GM04503 (cell line): ENCODE results near the gene PRR33.

Experiments
- DNase-seq: peaks from one replicate; pipeline ENCODE4 v3.0.0-alpha.2; 2012; ENCODE audit warnings: low read depth

Gene PRR33

DNA sequence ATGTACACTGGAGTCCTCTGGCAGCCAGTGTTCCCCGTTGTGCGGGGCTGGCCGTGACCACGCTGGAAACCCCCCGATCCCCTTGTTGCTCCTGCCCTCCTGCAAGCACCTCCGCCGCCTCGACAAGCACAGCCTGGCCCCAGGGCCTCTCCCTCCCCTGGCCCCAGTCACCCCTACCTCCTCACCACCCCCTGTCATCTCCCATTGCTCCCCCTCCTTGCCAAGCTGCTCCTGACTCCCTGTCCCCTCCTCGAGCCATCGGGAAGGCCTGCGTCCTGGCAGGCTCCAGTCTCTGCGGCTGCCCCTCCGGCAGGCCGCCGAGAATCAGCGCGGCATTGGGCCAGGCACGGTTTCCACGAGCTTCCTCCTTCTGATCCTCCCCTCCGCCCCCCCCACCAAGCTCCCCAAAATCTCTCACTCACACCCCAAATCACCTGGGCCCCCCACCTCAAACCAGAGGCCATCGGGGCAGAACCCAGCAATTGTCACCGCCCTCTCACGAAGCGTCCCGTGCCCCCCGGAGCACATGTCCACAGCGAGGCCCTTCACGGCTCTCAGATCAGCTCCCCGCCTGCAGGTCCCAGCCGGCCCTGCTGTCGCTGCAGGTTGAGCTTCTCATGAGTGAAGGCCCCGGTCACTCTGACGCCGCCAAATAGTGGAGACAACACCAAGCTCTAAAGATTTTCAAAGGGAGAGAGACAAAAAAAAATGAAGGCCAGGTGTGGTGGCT, 44.5 kb downstream of the PRR33 start:
- no peak for DNase-seq

DNA sequence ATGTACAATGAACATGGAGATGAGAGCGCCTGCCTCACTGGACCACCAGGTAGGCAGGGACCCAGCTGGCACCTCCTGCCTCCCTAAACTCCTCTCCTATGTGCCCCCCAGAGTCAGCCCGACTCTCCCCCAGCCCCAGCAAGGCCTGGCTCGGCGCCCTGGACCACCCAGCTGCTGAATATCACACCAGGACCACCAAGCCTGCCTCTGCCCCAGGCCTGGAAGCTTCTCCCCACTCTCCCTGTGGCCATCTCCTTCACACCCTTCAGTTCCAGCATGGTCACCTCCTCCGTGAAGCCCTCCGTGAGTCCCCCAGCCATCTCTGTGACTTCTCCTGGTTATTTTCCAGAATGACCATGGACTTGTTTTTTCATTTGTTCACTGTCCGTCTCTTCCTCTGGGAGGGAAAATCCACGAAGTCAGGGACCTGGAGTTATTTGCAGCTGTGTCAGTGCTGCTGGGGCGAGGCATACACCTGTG, 45.2 kb downstream of the PRR33 start:
- no peak for DNase-seq

DNA sequence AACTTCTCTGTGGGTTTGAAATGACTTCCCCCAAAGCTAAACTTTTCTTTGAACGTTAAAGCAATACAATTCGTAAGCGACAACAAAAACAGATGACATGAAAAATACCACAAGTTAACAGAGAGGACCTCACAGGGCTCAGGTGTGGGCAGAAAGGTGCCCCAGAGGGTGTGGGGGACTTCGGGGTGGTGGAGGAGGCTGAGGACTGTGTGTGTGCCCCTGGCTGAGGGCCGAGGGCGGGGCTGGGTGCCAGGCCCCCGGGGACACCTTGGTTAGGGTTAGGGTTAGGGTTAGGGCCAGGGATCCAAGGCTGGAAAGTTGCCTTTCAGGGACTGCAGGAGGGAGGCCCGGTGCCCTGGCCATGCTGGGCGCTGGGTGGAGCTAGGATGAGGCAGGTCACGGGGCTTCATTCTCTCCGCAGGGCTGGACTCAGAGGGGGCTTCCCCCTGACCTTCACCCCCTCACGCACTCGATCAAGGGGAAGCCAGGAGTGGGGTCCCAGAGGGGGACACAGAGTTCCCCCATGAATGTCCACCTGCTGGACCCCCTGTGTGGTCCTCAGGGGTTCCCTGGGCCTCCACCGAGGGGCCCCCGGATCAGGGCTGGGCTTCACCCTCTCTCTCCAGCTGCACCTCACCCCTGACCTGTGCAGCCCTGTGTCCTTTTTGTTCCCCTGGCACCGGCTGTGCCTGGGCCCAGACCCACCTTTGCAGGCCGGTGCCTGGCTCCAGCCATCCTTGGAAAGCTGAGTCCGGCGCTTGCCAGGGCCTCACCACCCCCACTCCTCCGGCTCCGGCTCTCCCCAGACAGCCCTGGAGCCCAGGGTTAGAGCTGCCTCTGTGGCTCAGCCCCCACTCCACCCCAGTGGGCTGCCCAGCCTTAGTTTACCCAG, 45.9 kb downstream of the PRR33 start:
- DNase-seq = no peak

DNA sequence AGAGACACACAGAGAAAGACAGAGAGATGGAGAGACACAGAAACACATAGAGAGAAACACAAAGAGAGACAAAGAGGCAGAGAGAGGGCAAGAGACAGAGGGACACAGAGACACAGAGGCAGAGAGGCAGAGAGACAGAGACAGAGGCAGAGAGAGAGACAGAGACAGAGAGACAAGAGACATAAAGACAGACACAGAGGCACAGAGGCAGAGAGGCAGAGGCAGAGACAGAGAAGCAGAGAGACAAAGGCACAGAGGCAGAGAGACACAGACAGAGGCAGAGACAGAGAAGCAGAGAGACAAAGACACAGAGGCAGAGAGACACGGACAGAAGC, 46.6 kb downstream of the PRR33 start:
- DNase-seq = no peak

DNA sequence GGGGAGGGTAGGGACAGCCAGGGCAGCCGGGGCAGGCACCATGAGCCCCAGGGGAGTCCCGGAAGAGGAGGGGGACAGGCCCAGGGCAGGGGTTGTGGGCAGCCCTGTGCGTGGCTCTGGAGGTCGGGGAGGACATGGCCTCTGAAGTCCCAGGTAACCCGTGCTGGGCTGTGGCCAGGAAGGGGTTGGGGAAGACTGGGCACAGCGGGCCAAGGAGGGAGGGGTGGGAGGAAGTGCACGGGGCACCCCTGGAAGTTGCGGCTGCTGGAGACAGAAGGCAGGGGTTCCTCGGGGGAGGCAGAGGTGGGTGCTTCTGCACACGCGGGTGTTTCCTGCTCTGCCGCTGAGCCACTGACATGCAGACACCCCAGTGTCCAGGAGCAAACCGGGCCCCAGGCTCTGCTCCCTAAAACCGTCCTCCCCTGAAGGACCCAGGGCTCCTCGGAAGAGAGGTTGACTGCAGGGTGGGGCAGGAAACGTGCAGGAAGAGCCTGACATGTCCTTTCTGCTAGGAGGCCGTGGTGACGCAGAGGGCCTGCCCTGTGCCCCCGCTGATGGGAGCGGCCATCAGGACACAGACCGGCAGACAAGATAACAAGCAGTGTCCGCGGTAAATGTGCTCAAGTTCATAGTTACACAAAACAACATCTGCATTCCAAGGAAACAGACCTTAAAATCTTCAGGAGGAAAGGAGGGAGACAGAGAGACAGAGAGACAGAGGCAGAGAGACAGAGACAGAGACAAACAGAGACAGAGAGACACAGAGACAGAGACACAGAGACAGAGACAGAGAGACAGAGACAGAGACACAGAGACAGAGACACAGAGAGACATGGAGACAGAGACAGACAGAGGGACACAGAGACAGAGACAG, 47.2 kb downstream of the PRR33 start:
- DNase-seq = no peak

DNA sequence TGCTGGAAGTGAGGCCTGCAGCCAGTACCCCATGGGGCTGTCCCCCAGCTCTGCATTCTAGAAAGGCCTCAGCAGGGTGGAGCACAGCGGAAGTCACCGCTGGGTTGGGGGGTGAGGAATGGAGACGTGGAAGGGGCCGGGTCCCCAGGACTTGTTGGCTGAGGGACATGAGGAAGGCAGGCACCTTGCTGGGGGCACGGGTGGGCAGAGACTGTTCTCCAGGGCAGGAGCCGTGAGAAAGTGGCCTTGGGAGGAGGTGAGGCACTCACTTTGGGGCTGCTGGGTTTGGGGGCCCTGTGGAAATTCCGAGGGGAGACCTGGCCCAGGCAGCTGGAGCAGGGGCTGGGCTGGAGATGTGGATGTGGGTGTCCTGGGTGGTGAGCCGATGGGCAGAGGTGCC, 47.9 kb downstream of the PRR33 start:
- DNase-seq = no peak

DNA sequence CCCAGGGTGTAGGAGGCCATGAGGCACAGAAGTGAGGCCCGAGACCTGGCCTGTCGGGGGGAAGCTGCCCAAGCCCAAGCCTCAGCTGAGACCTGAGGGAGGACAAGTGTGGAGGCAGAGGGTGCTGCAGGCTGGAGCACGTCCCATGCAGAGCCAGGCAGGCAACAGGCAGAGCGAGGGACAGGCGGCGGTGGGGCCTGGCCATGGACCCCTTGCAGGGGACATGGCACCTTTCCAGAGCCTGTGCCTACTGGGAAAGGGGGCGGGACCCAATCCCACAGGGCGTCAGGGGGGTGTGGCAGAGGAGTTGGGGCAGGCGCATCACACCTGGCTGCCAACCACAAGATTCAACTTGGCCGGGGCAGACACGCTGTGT, 48.6 kb downstream of the PRR33 start:
- no peak for DNase-seq

DNA sequence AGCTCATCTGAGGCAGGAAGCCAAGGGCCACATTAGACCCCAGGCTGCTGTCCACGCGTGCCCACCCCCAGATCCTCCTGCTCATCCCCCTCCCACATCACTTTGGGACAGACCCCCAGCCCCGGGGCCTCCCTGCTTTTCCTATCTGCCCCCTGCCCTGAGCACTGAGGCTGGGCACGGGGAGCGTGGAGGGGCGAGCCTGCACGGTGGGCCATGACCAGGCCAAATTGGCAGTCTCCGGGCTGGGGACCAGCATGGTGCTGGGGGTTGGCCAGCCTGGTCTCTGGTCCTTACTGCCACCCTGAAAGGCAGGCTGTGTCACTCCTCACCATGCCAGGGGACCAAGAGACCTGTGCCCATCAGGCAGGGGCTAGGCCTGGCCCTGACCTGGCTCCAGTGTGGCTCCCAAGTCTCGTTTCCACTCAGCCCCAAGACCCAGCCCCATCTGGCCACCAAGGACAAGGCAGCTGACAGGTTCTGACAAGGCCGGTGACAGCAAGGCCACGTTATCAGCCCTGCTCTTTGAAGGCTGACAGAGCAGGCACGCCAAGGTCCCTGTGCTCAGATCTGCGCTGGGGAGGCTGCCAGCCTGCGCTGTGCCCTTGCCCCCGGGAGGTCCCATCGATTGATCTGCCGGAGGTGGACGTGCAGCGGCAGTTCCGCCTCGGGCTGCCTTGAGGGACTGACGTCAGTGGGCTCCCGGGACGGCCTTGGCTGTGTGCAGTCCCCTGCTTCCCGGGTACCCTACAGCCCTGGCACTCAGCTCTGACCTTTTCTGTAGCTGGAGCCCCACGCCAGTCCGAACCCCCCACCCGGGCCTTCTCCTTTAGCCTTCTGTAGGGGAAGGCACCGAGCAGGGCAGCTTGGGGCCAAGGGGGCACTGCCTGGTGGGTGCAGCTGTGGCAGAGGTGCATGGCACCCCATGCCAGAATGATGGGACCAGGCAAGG, 49.3 kb downstream of the PRR33 start:
- DNase-seq = no peak

DNA sequence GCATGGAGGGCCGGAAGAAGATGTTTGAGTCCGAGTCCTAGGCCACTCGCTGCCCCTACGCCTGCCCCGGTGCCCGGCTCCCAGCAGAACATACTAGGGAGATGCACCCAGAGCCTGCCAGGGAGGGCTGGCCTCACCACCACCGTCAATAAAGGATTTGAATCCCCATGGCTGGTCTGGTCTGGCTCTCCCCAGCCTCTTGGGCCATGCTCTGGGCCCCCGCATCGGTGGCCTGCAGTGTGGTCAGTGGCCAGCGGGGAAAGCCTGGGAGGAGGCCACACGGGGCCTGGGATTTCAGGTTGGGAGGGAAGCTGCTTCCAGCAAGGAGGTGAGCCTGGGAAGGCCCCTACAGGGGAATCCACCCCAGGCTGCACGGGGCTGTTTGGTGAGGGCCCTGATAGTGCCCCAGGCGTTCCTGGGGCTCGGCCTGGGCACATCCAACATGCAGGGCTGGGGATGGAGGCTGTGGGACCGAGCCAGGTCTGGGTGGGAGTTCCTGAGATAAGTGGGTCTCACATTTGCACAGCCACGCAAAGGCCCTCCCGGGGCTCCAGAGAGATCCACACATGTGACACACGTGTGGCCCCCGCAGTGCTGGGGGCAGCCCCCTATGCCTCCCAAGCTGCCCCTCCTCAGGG, 50.1 kb downstream of the PRR33 start:
- DNase-seq = no peak

DNA sequence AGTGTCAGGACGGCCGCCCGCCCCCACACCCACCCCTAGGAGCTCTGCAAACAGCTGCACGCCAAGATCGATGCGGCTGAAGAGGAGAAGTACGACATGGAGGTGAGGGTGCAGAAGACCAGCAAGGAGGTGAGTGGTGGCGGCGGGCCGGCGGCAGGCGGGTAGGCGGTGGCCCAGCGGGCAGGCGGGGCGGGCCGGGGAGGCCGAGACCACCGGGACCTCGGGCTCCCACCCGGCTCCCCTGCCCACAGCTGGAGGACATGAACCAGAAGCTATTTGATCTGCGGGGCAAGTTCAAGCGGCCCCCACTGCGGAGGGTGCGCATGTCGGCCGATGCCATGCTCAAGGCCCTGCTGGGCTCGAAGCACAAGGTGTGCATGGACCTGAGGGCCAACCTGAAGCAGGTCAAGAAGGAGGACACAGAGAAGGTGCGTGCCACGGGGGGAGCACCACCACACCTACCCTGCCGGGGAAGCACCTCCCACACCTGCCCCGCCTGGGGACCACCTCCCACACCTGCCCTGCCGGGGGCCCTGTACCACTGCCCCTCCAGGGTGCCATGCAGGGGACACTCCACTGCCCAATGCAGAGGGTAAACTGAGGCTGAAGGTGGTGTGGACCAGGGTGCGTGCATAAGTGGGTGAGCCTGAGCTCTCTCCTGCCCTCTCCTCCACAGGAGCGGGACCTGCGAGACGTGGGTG, 50.8 kb downstream of the PRR33 start:
- DNase-seq = no peak

DNA sequence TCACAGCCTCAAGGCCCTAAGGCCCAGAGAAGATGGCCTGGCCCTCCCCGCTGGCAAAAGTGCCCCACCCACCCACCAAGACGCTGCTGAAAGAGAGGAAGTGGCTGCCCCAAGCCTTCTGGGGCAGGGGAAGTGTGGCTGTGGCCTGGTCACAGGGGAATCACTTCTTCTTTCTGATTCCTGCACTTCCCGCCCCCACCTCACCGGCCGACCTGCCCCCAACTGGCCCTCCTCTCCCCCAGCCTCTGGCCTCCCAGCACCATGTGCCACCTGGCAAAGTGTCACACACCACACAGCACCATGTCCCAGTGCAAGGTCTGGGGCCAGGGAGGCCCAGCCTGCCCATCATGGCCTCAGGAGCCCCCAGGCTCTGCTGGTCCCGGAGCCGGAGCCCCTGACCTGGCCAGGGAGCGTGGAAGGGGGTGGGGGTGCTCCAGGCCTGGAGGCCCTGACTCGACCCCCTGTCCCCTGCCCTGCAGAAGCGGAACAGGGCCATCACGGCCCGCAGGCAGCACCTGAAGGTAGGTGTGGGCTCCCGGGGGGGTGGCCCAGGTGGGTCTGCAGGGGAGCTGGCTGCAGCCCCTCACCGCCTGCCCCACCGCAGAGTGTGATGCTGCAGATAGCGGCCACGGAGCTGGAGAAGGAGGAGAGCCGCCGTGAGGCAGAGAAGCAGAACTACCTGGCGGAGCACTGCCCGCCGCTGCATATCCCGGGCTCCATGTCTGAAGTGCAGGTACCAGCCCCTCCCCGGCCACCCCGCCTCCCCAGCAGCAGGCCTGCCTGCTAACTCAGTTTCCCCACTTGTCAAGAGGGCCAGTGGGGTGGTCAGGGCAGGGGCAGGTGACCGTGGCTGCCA, 51.5 kb downstream of the PRR33 start:
- no peak for DNase-seq

DNA sequence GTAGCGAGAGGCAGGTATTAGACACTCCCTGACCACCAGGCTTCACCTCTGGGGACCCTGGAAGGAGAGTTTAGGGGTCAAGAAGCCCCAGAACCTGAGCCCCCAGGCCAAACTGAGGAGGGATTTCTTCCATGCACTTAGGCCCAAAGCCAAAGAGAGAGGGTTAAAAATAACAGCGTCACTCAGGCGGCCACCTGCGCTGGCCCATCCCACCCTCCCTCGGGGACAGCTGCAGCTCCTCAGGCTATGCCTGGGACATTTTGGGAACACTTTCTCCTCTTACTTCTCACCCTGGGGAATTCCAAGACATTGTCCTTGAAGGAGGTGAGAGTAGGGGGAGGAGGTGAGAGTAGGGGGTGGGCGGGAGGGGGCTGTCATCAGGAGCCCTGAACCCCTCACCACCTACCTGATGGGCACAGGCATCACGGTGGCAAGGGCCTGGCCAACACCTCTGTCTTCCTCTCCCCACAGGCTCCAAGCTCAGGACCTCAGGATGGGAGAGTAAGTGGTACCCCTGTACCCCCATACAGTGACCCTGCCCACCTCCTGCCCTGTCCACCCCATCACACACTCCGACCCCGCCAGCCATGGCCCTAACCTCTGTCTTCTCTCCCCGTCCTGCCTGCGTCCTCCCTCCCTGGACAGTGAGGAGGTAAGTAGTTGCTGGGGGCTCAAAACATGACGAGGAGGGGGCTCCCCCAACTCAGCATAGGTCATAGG, 52.3 kb downstream of the PRR33 start:
- no peak for DNase-seq

DNA sequence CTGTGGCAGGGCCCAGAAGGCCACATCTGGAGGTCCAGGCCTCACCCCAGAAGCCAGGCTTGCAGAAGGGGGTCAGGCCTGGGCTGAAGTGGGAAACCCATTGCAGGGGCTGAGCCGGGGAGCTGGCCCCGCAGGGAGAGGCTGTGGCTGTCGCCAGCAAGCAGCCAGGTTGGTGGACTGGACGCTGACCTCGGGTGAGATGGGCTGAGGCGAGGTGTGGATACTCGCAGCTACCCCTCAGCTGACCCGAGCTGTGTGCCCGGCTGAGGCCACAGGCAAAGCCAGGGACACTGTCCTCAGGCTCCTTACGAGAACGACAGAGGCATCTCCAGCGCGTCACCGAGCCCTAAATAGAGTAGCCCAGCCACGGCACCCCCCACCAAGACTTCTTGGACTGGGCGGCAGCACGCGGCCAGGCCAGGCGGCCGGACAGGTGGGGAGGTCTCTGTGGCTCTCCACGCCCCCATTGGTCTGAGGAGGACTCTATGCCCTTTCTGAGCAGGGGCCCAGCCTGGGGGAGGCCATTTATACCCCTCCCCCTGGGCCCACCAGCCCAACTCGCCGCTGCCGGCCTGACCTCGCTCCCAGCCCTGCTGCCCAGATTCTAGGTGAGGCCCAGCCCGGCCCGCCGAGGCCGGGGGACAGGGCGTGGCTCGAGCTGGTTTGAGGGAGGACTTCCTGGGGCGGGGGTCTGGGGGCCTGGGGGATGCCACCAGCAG, 53.1 kb downstream of the PRR33 start, which contains the start of gene TNNI2:
Gene TNNI2 (plus strand): TSS at position 556 of the 719 bp plus-strand sequence. CDS start 716 bp downstream, outside the sequence.
- no peak for DNase-seq
